Ovary (tissue), 3 donors: Measurements from ENCODE around the gene INPP5E.

ENCODE experiments used
- EP300 ChIP-seq: sonication (generic); formaldehyde crosslinking; IDR thresholded peaks from one replicate; pipeline ENCODE4 v1.6.1; 2017; ENCODE audit warnings: antibody characterized with exemption
- POLR2A ChIP-seq: fragments of 450-650 bp; IDR thresholded peaks from one replicate; pipeline ENCODE4 v1.6.1; 2017; ENCODE audit warnings: antibody characterized with exemption, mild to moderate bottlenecking, moderate library complexity
- TF ChIP-seq, protein P1 (sequence below), 3 donors: fragments of 450-650 bp in 2 of 3; fragments of 200-600 bp in 1 of 3; IDR thresholded peaks; one replicate each; pipeline versions ENCODE4 v1.5.1 to v1.8.0; 2016 to 2022; ENCODE audit warnings: antibody characterized with exemption in 3 of 3, mild to moderate bottlenecking in 1 of 3
- donor health status: DM: no; HTN: no; CAD: no.

DNA sequence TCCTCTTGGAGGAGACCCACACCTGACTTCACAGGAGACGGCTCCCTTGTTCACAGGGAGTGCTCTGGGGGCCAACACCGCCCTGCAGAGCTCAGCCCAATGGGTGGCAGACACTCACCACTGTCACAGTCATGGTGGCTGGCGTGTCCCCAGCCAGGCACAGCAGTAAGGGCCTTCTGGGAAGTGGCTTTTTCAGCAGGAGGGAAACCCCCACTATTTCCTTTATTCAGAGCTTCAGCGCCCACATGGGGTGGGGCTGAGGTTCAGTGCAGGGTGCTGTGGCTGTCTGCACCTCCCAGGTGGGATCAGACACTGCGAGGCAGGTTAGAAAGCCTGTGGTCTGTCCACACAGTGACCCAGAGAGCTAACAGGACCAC is 36.1 kb downstream of the INPP5E start:
- TF ChIP-seq, protein P1, sequence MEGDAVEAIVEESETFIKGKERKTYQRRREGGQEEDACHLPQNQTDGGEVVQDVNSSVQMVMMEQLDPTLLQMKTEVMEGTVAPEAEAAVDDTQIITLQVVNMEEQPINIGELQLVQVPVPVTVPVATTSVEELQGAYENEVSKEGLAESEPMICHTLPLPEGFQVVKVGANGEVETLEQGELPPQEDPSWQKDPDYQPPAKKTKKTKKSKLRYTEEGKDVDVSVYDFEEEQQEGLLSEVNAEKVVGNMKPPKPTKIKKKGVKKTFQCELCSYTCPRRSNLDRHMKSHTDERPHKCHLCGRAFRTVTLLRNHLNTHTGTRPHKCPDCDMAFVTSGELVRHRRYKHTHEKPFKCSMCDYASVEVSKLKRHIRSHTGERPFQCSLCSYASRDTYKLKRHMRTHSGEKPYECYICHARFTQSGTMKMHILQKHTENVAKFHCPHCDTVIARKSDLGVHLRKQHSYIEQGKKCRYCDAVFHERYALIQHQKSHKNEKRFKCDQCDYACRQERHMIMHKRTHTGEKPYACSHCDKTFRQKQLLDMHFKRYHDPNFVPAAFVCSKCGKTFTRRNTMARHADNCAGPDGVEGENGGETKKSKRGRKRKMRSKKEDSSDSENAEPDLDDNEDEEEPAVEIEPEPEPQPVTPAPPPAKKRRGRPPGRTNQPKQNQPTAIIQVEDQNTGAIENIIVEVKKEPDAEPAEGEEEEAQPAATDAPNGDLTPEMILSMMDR (IDR thresholded peaks at IDR 0.05) = no peak
- TF ChIP-seq EP300 = no peak
- TF ChIP-seq POLR2A = no peak
